Psoas muscle (tissue), 8 donors: Measurements from ENCODE around the gene COLEC12. TPM values are rescaled to one million over a fixed set of nuclear protein-coding genes. Genes with fewer than 3 reads are reported as not detected.

Experiments
- ATAC-seq, 4 donors: fragments of 200-7000 bp; cut with Tn5 transposase; one replicate each; pipeline ENCODE4 v1.9.1; 2020; ENCODE audit warnings: moderate library complexity in 3 of 4, mild to moderate bottlenecking in 2 of 4
- DNase-seq, 2 donors: peaks; one replicate each; pipeline ENCODE4 v3.0.0-alpha.2; 2020
- H3K27ac ChIP-seq: fragments of 200-600 bp; one replicate; pipeline ENCODE4 v1.8.0; 2022
- H3K27me3 ChIP-seq, 3 donors: fragments of 200-600 bp in 1 of 3; one replicate each; pipeline versions ENCODE4 v1.6.1 to v1.8.0; 2013 to 2022; ENCODE audit warnings: low read length in 2 of 3, mild to moderate bottlenecking in 2 of 3, moderate library complexity in 1 of 3; ENCODE audit not compliant: insufficient read depth in 3 of 3
- H3K36me3 ChIP-seq, 2 donors: fragments of 200-600 bp in 1 of 2; one replicate each; pipeline versions ENCODE4 v1.6.1 to v1.8.0; 2013 to 2022; ENCODE audit warnings: low read depth in 1 of 2, mild to moderate bottlenecking in 1 of 2, moderate library complexity in 1 of 2; ENCODE audit not compliant: insufficient read depth in 1 of 2
- H3K4me1 ChIP-seq: fragments of 200-600 bp; one replicate; pipeline ENCODE4 v1.8.0; 2022
- H3K4me3 ChIP-seq: fragments of 200-600 bp; one replicate; pipeline ENCODE4 v1.8.0; 2022; ENCODE audit warnings: mild to moderate bottlenecking
- H3K9me3 ChIP-seq: fragments of 200-600 bp; one replicate; pipeline ENCODE4 v1.8.0; 2022
- WGBS, 3 donors: extraction: QIAGEN DNeasy Blood & Tissue Kit; methylation state at CpG; one replicate each; pipeline versions ENCODE4 v1.1.6 to v1.1.7; 2013; 5-methylcytosine and 5-hydroxymethylcytosine counted together
- intact Hi-C, 2 donors: fragments of 100-400 bp; cut with DNase I; formaldehyde crosslinking; loops; one replicate each; pipeline versions ENCODE4 v1.11.0 to v1.14.2; 2022
- polyA plus RNA-seq, 3 donors: library from polyadenylated mRNA; stranded (reverse); fragments of 200-250 nt; gene quantifications; one replicate each; pipeline ENCODE4 v1.2.3, GENCODE V29; 2013
- total RNA-seq, 4 donors: library from RNA; stranded (reverse); fragmentation: NEBNext Ultra II Directional in 2 of 4; extraction: Animal tissue kit (Norgen Biotek cat#: 25700) in 2 of 4; gene quantifications; one replicate each; pipeline versions ENCODE4 v1.2.1 to v1.2.4, GENCODE V29; 2021 to 2023
- TF ChIP-seq, protein P1 (sequence below): fragments of 200-600 bp; IDR thresholded peaks from one replicate; pipeline ENCODE4 v1.8.0; 2022; ENCODE audit warnings: antibody characterized with exemption
- donor health status: healthy with polysubstance abuse.
- donor health status: DM: no; HTN: no; CAD: no; lungs with moderate emphysema.
- donor health status: Bipolar disorder and iron deficiency.
- donor health status: healthy.
- donor health status: DM: yes; HTN: yes; CAD: no.
- donor health status: DM: no; HTN: no; CAD: no.
- donor health status: DM: no; HTN: no; CAD: no.
- donor health status: DM: yes; HTN: yes; CAD: no.

Gene COLEC12
- total and polyA plus RNA-seq, 7 donors, result 0.80 to 6.4 (median 3.4) TPM

DNA sequence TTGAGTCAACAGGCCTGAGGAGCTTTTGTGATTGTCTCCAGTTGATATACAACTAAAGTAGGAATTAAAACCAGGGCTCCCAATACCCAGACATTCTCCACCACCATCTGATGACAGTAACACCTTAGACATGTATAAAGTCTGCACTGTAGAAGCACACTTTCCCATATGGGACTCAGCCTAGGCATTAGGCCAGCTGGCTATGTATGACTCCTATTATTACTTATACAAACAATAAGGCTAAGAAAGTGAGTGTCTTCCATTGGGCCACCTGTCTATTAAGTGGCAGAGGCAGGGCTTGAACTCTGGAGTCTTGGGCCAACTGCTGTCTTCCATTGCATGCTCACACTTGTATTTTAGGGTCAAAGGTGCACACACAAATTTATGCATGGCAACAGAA lies 32.1 kb upstream of the COLEC12 start:
- intact Hi-C loops, result no loop called here

DNA sequence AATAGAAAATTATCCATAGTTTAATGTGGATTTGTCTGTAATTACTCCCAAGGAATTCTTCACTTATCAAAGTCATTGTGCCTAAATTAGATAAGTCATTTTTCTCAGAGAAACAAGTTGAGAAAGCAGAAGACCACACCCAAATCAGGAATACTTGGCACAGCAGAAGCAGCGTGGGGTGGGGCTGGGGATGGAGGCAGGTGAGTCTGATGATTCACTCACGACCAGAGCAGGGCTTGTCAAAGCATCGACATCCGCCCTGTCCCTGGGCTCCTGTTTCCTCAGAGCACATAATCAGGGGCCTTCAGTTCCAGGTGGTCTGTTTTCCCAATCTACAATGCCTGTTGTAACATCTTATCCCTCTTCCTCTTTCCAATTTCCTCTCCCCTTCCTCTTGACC lies 31.5 kb upstream of the COLEC12 start:
- WGBS, 3 donors, result 66 to 75% (median 73%) methylated on average over 4 of the region's 4 CpGs
- H3K36me3 ChIP-seq, result no peaks in the 10 kb centered on the region
- no peak for DNase-seq
- H3K27ac ChIP-seq, result no peak overlapping the region
- TF ChIP-seq, protein P1, sequence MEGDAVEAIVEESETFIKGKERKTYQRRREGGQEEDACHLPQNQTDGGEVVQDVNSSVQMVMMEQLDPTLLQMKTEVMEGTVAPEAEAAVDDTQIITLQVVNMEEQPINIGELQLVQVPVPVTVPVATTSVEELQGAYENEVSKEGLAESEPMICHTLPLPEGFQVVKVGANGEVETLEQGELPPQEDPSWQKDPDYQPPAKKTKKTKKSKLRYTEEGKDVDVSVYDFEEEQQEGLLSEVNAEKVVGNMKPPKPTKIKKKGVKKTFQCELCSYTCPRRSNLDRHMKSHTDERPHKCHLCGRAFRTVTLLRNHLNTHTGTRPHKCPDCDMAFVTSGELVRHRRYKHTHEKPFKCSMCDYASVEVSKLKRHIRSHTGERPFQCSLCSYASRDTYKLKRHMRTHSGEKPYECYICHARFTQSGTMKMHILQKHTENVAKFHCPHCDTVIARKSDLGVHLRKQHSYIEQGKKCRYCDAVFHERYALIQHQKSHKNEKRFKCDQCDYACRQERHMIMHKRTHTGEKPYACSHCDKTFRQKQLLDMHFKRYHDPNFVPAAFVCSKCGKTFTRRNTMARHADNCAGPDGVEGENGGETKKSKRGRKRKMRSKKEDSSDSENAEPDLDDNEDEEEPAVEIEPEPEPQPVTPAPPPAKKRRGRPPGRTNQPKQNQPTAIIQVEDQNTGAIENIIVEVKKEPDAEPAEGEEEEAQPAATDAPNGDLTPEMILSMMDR, result no peak
- H3K9me3 ChIP-seq, result no peaks in the 10 kb centered on the region
- H3K4me3 ChIP-seq, result no peak overlapping the region
- ATAC-seq, result no peak
- intact Hi-C loops, result no loop called here
- no peaks in the 10 kb centered on the region for H3K4me1 ChIP-seq
- no peaks in the 10 kb centered on the region for H3K27me3 ChIP-seq

More for the DNA sequence above, 32.1 kb upstream of the COLEC12 start:
- Histone ChIP-seq H3K4me3 (no peak overlapping the region), H3K9me3 (no peaks in the 10 kb centered on the region), H3K27me3 (no peaks in the 10 kb centered on the region), H3K36me3 (no peaks in the 10 kb centered on the region), H3K27ac (no peak overlapping the region), H3K4me1 (no peaks in the 10 kb centered on the region)
- TF ChIP-seq, protein P1, result no peak
- no peak for ATAC-seq
- DNase-seq, result no peak

DNA sequence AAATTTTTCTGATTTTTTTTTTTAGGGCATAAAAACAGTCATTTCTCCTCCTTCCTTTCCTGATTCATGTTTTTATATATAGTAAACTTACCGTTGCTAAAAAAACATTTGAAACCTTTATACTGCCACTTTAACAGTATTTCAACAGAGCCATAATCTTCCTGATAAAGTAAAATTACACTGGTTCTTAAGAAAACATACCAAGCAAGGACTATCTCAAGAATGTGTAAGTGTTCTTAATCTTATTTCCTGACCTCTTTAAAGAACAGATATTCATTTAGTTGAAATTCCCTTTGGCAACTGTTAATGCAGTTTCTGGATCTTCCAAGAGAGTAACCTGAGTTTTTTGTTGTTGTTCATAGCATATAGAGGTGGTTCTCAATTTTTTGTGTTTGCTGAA lies 26.6 kb upstream of the COLEC12 start:
- DNase-seq (no peak), ATAC-seq (no peak)
- WGBS, 3 donors, result 30 to 35% (median 35%) methylated on average over 1 of the region's 1 CpG
- no peaks in the 10 kb centered on the region for H3K27me3 ChIP-seq
- no peak overlapping the region for H3K27ac ChIP-seq
- intact Hi-C loops, result no loop called here
- no peaks in the 10 kb centered on the region for H3K36me3 ChIP-seq
- H3K9me3 ChIP-seq, result no peaks in the 10 kb centered on the region
- TF ChIP-seq, protein P1, result no peak
- H3K4me3 ChIP-seq, result no peak overlapping the region
- H3K4me1 ChIP-seq, result no peaks in the 10 kb centered on the region

DNA sequence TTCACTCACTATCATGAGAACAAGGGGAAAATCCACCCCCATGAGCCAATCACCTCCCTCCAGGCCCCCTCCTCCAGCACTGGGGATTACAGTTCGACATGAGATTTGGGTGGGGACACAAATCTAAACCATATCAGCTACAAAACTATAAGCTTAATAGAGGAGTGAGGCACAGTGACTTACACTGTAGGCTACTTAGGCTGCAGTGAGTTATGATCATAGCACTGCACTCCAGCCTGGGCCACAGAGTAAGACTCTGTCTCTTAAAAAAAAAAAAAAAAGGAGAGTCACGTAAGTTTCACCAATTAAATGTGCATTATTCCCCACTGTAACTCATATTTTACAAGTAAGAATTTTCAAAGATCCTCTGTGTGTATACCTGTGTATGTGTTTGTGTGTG lies 26.2 kb upstream of the COLEC12 start:
- intact Hi-C loops, result no loop called here
- ATAC-seq, result no peak
- 64 to 88% (median 74%) methylated on average over 2 of the region's 2 CpGs for WGBS, 3 donors
- Histone ChIP-seq H3K27me3 (no peaks in the 10 kb centered on the region), H3K27ac (no peak overlapping the region), H3K36me3 (no peaks in the 10 kb centered on the region), H3K4me1 (no peaks in the 10 kb centered on the region), H3K4me3 (no peak overlapping the region), H3K9me3 (no peaks in the 10 kb centered on the region)
- TF ChIP-seq, protein P1, result no peak
- DNase-seq, result no peak

DNA sequence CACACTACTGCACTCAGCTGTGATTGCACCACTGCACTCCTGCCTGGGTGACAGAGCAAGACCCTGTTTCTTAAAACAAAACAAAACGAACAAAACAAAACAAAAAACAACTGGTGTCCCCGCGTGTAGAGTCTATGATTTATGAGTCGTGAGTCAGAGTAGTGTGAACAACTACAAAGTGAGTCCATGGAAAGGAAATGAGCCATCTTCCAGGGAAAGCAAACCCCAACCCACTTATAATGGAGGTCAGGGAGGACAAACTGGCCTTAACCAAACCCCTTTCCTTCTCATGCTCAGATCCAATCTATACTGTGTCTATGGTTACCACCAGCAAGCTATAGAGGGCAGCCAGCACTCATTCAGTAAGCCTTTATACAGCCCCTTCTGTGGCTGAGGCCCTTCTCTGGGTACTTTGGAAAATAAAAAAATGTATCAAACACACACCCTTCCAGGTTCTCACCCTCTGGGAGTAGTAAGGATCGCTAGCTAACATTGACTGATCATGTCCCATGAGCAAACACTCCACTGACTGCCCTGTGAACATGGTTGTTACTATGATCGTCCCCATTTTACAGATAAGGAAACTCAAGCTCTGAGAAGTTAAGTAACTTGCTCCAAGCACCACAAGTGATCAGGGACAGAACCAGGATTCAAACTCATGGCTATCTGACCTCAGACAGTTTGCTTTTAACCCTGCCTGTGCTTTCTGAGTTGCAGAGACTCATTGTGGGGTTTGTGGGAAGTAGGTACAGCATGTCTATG lies 24.7 kb upstream of the COLEC12 start:
- WGBS, 3 donors, result 63 to 72% (median 66%) methylated on average over 6 of the region's 6 CpGs
- H3K27ac ChIP-seq, result no peak overlapping the region
- no peaks in the 10 kb centered on the region for H3K36me3 ChIP-seq
- ATAC-seq (no peak), DNase-seq (no peak)
- TF ChIP-seq, protein P1, result no peak
- no peaks in the 10 kb centered on the region for H3K27me3 ChIP-seq
- no peak overlapping the region for H3K4me3 ChIP-seq
- no peaks in the 10 kb centered on the region for H3K4me1 ChIP-seq
- H3K9me3 ChIP-seq, result no peaks in the 10 kb centered on the region
- intact Hi-C loops, result no loop called here
